DOHH2 (cell line): ENCODE results near the gene CAPN2.
"Not testable (repeated sequence)": the region's sequence is repeated elsewhere in the genome, so short reads cannot be mapped to it uniquely, and the experiment has no call there.

ENCODE experiments used
- H3F3A ChIP-seq: fragments of 200-600 bp; sonication (generic), shearing (Covaris generic); 2 replicates; pipeline ENCODE4 v1.6.0; 2016; ENCODE audit warnings: antibody characterized with exemption, mild to moderate bottlenecking; ENCODE audit not compliant: control insufficient read depth, insufficient read depth
- H3K27ac ChIP-seq: fragments of 200-600 bp; sonication (generic); 2 replicates; pipeline ENCODE4 v1.5.1; 2014; ENCODE audit warnings: low read depth, mild to moderate bottlenecking, low read length, moderate library complexity
- H3K27me3 ChIP-seq: fragments of 200-600 bp; sonication (generic); 2 replicates; pipeline ENCODE4 v1.6.1; 2014; ENCODE audit warnings: mild to moderate bottlenecking, low read length, mixed read lengths; ENCODE audit not compliant: control insufficient read depth
- H3K36me3 ChIP-seq: fragments of 200-600 bp; sonication (generic); 2 replicates; pipeline ENCODE4 v1.6.1; 2014; ENCODE audit warnings: mild to moderate bottlenecking, low read length, moderate library complexity, mixed read lengths; ENCODE audit not compliant: control insufficient read depth
- H3K4me1 ChIP-seq: fragments of 200-600 bp; sonication (generic); 2 replicates; pipeline ENCODE4 v1.6.1; 2014; ENCODE audit warnings: mild to moderate bottlenecking, low read length, mixed read lengths; ENCODE audit not compliant: control insufficient read depth
- H3K4me2 ChIP-seq: fragments of 200-600 bp; sonication (generic); 2 replicates; pipeline ENCODE4 v1.6.0; 2014; ENCODE audit warnings: mild to moderate bottlenecking, low read length, moderate library complexity
- H3K4me3 ChIP-seq: fragments of 200-600 bp; sonication (generic); 2 replicates; pipeline ENCODE4 v1.5.1; 2014; ENCODE audit warnings: mild to moderate bottlenecking, low read length, mixed read lengths
- H3K79me2 ChIP-seq: fragments of 200-600 bp; sonication (generic); 2 replicates; pipeline ENCODE4 v1.6.1; 2014; ENCODE audit warnings: mild to moderate bottlenecking, low read length, mixed read lengths; ENCODE audit not compliant: control insufficient read depth
- H3K9me2 ChIP-seq: fragments of 200-600 bp; sonication (generic); replicated peaks from 2 replicates; pipeline ENCODE4 v1.6.1; 2014; ENCODE audit warnings: mild to moderate bottlenecking, low read length, mixed read lengths; ENCODE audit not compliant: control insufficient read depth
- H3K9me3 ChIP-seq: fragments of 200-600 bp; sonication (generic); 2 replicates; pipeline ENCODE4 v1.6.1; 2014; ENCODE audit warnings: antibody characterized with exemption, low read length, mixed read lengths; ENCODE audit not compliant: control insufficient read depth, insufficient read depth
- H4K20me1 ChIP-seq: fragments of 200-600 bp; sonication (generic); 2 replicates; pipeline ENCODE4 v1.6.0; 2014; ENCODE audit warnings: low read depth, mild to moderate bottlenecking, antibody characterized with exemption, low read length, moderate library complexity; ENCODE audit not compliant: control insufficient read depth, insufficient read depth
- EZH2phosphoT487 ChIP-seq: fragments of 200-600 bp; sonication (generic); IDR thresholded peaks from 2 replicates; pipeline ENCODE4 v1.6.1; 2017; ENCODE audit warnings: borderline replicate concordance, mild to moderate bottlenecking, antibody characterized with exemption, low read length, moderate library complexity, mixed read lengths
- TF ChIP-seq, protein P1 (sequence below): fragments of 200-600 bp; sonication (generic); IDR thresholded peaks from one replicate; pipeline ENCODE4 v1.5.1; 2014; ENCODE audit warnings: antibody characterized with exemption, mild to moderate bottlenecking, low read depth, low read length; ENCODE audit not compliant: poor library complexity, severe bottlenecking

The CAPN2 gene

DNA sequence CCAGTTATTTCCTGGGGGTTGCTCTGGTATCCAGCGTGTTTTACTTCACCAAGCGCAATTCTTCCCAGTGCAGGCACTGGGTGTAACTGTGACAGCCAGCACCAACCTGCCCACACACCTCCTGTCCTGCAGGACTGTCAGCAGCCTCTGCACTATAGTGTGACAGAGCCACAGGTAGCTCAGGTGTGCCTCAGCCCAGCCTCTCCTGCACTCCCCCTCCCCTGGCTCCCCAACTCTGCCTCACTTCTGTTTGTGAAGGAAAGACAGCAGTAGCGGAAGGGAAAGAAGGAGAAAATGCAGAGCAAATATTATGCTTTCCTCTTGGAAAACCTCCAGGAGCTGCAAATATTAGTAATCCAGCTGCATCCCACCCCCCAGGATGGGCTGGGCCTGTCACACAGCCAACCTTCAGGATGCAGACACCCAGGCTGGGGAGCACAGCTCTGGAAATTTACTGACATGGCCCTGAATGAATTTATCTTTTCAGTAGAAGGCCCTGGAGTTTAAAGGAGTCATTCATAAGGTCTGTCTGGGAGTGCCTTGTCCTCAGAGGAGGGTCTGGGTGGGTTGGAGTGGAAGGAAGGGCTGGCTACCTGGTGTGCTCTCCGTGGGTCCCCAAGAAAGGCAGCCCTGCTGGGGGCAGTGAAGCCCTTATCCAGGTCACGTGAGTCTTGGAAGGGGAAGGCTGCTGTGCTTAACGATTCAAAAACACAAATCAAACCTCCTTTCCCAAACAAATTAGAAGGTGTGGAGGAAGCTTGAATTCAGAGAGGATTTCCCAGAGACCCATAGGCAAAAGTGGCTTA is 20.9 kb downstream of the CAPN2 start:
- Histone ChIP-seq H3K36me3 (no peaks in the 10 kb centered on the region), H3K27ac (no peak overlapping the region), H3F3A (no peaks in the 10 kb centered on the region), H4K20me1 (no peaks in the 10 kb centered on the region), H3K9me2 (no peaks in the 10 kb centered on the region), H3K4me1 (no peaks in the 10 kb centered on the region), H3K79me2 (no peaks in the 10 kb centered on the region), H3K4me3 (no peak overlapping the region), H3K9me3 (no peaks in the 10 kb centered on the region), H3K27me3 (no peaks in the 10 kb centered on the region; the same call in 1 of the 2 replicates), H3K4me2 (no peak overlapping the region)
- TF ChIP-seq, protein P1, sequence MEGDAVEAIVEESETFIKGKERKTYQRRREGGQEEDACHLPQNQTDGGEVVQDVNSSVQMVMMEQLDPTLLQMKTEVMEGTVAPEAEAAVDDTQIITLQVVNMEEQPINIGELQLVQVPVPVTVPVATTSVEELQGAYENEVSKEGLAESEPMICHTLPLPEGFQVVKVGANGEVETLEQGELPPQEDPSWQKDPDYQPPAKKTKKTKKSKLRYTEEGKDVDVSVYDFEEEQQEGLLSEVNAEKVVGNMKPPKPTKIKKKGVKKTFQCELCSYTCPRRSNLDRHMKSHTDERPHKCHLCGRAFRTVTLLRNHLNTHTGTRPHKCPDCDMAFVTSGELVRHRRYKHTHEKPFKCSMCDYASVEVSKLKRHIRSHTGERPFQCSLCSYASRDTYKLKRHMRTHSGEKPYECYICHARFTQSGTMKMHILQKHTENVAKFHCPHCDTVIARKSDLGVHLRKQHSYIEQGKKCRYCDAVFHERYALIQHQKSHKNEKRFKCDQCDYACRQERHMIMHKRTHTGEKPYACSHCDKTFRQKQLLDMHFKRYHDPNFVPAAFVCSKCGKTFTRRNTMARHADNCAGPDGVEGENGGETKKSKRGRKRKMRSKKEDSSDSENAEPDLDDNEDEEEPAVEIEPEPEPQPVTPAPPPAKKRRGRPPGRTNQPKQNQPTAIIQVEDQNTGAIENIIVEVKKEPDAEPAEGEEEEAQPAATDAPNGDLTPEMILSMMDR = no peak
- no peak for TF ChIP-seq EZH2phosphoT487

DNA sequence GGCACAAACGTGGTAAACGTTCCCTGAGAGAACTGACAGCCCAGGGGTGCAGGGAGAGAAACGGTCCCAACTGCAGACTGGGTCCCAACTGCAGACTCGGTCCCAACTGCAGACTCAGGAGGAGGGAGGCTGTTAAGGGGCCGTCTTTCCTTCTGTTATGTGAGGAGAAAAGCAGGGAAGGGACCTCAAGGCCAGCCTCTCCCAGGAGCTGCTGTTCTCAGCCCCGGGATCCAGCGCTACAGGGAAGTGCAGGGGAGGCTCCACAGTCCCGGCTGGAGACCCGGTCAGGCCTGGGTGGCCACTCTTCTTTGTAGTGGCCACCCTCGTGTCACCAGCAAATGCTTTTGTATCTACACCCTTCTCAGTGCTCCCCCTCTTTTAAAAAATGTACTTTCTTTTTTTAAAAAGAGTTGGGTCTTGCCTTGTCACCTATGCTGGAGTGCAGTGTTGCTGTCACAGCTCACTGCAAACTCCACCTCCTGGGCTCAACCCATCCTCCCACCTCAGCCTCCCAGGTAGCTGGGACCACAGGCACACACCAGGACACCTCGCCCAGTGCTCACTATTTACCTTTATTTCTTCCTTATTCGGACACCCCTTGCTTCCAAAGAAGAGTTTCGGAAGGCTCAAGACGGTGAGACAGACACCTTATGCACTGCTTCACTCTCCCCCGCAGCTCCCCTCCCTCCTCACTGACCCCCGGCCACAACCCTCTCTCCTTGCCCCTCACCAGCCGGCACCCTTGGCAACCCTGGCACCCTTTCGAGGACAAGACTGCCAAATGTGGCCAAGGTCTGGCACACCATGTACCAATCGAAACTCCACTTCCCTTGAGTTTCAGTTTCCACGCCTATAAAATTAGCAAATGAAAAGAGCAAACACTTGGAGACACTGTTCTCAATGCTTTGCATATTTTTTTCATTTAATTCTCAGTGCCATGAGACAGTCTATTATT is 21.8 kb downstream of the CAPN2 start:
- Histone ChIP-seq H3K36me3 (no peaks in the 10 kb centered on the region), H3K9me2 (no peaks in the 10 kb centered on the region), H3K27me3 (peaks cover 5% of the 10 kb centered on the region; the same call in 1 of the 2 replicates), H3K79me2 (no peaks in the 10 kb centered on the region), H3K9me3 (no peaks in the 10 kb centered on the region), H3K27ac (no peak overlapping the region), H3F3A (no peaks in the 10 kb centered on the region), H3K4me3 (no peak overlapping the region), H3K4me1 (no peaks in the 10 kb centered on the region), H4K20me1 (no peaks in the 10 kb centered on the region), H3K4me2 (no peak overlapping the region)
- no peak for TF ChIP-seq EZH2phosphoT487
- TF ChIP-seq, protein P1 = no peak

DNA sequence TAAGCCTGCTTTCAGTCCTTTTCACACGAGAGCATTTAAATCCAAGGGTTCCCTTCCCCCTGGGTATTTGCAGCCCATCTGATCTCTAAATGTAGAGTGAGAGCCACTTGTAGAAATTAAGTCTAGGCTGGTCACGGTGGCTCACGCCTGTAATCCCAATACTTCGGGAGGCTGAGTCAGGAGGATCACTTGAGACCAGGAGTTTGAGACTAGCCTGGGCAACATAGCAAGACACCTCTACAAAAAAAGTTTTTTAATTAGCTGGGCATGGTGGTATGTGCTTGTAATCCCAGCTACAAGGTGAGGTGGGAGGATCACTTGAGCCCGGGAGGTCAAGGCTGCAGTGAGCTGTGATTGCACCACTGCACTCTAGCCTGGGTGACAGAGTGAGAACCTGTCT is 24.3 kb downstream of the CAPN2 start:
- H3K27ac ChIP-seq, H3K36me3 ChIP-seq, H3F3A ChIP-seq, H3K4me3 ChIP-seq, H4K20me1 ChIP-seq, H3K4me1 ChIP-seq, H3K4me2 ChIP-seq, H3K9me3 ChIP-seq, H3K79me2 ChIP-seq, H3K9me2 ChIP-seq, H3K27me3 ChIP-seq: not testable (repeated sequence)

DNA sequence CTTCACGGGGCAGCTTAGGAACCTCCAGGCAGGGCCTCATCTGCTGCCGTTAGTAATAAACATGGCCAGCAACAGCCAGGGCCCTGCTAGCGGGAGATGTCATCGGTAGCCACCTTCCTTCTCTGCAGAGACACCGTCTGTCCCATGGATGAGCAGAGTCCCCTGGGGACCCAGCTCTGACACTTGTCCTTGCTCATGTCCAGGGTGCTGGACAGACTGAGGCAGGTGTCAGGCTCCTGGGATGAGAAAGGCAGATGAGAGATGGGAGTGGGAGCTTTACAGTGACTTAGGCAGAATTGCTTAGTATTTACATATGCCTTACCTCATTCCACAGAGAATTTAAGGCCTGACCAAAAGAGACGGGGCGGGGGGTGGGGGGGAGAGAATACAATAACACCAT is 25.0 kb downstream of the CAPN2 start:
- TF ChIP-seq EZH2phosphoT487 = no peak
- TF ChIP-seq, protein P1 = no peak
- Histone ChIP-seq H4K20me1 (no peaks in the 10 kb centered on the region), H3K9me2 (no peaks in the 10 kb centered on the region), H3K4me3 (no peak overlapping the region), H3K27ac (no peak overlapping the region), H3K9me3 (no peaks in the 10 kb centered on the region), H3K4me2 (no peak overlapping the region), H3F3A (no peaks in the 10 kb centered on the region), H3K4me1 (no peaks in the 10 kb centered on the region), H3K27me3 (peaks cover 5% of the 10 kb centered on the region; the same call in 1 of the 2 replicates), H3K36me3 (no peaks in the 10 kb centered on the region), H3K79me2 (no peaks in the 10 kb centered on the region)
